Astrocyte (in vitro differentiated cells and primary cell): ENCODE results near the gene ADAMTS9.

Source experiments
- EZH2 ChIP-seq: IDR thresholded peaks from 2 replicates; pipeline ENCODE4 v1.6.1; 2012; ENCODE audit warnings: mild to moderate bottlenecking, low read length, inconsistent platforms; ENCODE audit not compliant: insufficient read depth
- TF ChIP-seq, protein P1 (sequence below): IDR thresholded peaks from 2 replicates; pipeline ENCODE4 v1.5.1; 2011; ENCODE audit warnings: low read depth, mild to moderate bottlenecking, inconsistent platforms, low read length, moderate library complexity; ENCODE audit not compliant: insufficient read depth

DNA sequence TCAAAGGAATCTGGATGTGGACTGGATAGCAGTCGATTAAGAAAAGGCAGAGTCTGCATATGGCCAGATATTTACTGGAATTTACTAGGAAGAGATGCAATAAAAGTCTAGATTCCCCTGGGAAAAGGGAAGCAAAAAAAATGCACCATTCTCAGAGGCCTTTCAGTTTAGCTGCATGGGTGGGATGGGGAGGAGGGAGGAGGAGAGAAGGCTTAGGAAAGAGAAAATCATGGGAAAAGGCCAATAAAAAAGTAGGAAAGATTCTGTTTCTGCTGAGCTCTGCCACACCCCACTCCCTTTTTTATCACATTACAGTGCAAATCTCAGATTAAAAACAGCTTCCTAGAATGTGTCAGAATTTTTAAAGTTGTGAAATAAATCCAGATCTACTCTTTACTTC lies 103.6 kb downstream of the ADAMTS9 start:
- TF ChIP-seq, protein P1, sequence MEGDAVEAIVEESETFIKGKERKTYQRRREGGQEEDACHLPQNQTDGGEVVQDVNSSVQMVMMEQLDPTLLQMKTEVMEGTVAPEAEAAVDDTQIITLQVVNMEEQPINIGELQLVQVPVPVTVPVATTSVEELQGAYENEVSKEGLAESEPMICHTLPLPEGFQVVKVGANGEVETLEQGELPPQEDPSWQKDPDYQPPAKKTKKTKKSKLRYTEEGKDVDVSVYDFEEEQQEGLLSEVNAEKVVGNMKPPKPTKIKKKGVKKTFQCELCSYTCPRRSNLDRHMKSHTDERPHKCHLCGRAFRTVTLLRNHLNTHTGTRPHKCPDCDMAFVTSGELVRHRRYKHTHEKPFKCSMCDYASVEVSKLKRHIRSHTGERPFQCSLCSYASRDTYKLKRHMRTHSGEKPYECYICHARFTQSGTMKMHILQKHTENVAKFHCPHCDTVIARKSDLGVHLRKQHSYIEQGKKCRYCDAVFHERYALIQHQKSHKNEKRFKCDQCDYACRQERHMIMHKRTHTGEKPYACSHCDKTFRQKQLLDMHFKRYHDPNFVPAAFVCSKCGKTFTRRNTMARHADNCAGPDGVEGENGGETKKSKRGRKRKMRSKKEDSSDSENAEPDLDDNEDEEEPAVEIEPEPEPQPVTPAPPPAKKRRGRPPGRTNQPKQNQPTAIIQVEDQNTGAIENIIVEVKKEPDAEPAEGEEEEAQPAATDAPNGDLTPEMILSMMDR, result no peak
- TF ChIP-seq EZH2, result no peak
